HG03025 (cell line): ENCODE measurements around the gene FBXL16.
A peak's percentile ranks its signal among the peaks of the same experiment; 100 is the strongest.

Experiments
- ATAC-seq: cut with Tn5 transposase; IDR thresholded peaks from one replicate; pipeline ENCODE4 v1.9.1; 2021; ENCODE audit warnings: mild to moderate bottlenecking, moderate library complexity; ENCODE audit not compliant: unreplicated experiment, low FRiP score

FBXL16 gene

DNA sequence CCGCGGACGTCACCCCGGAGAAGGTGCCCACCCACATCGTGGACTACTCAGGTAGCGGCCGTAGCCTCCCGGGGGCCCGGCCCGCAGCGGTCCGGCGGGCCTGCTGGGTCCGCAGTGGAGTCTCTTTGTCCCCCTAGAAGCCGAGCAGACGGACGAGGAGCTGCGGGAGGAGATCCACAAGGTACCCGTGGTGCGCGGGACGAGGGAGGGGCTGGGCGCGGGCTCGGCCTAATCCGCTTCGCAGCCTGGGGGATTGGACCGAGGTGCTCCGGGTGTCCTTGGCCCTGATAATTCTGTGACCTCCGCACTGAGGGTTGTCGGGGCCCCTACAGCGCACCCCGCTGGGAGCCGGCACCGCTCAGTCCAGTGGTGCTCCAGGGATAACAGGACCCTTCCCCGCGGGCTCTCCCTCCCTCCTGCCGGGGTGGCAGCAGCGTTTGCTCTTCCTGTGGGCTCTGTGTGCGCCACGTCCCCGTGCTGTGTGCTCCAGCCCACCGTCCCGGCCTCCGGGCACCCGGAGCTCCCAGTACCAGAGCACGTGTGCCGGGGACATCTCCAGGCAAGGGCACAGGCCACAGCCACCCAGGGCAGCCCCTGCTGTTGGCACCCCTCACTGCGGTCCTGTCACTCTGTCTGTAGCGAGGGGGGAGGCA, 37.0 kb downstream of the FBXL16 start:
- ATAC-seq = peak; percentile 16

DNA sequence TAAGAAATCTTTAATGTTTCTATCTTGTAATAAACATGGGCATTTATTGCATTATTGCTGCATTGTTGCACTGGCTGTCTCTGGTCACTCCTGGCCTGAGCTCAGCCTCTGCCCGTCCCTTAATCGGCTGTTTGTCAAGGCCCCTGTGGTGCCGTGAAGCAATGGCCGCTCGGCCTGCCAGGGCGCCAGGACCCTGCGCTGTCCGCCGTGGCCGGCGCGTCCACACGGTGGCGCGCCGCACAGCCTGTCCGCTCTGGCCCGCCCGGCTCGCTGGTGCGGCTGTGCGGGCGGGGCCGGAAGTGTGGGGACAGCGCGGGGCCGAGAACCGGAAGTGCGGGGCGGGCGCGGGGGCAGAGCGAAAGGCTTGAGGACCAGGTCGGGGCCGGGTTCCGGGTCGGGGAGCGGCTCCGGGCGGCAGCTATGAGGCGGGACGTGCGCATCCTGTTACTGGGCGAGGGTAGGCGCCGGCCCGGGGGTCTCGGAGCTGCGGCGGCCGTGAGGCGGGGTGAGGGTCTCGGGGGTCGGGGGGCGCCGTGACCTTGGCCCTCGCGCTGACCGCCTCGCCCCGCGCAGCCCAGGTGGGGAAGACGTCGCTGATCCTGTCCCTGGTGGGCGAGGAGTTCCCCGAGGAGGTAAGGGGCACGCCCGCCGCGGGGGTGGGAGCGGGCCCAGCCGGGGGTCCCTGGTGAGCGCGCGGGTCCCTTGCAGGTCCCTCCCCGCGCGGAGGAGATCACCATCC, 37.7 kb downstream of the FBXL16 start, which contains the start of gene RHOT2:
RHOT2 (plus strand) TSS at position 353 of the 739 bp plus-strand sequence; CDS start at position 421, 68 bp downstream.
- peak; percentile 58 for ATAC-seq

- no peak for ATAC-seq
These were observed 38.4 kb downstream of the FBXL16 start for GRCh38 chr16:667113-667779.

- no peak for ATAC-seq
These were observed 39.0 kb downstream of the FBXL16 start for GRCh38 chr16:666572-666971.

DNA sequence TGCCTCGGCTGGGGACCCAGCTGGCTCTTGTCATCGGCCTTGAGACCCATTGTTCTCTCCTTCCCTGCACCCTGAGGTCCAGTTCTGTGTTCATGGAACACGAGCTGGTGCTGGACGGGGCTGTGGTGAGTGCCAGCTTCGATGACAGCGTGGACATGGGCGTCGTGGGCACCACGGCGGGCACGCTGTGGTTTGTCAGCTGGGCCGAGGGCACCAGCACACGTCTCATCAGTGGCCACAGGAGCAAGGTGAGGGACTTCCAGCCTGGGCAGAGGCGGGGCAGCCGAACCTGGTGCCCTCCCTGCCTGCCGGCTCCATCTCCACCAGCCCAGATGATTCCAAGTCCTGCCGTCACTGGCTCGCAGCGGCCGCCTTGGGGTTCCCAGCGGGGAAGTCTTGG, 43.0 kb downstream of the FBXL16 start:
- no peak for ATAC-seq

GRCh38 chr16:662095-662494, 43.5 kb downstream of the FBXL16 start:
- ATAC-seq = no peak

GRCh38 chr16:661184-661821, 44.3 kb downstream of the FBXL16 start:
- peak; percentile 8 for ATAC-seq

DNA sequence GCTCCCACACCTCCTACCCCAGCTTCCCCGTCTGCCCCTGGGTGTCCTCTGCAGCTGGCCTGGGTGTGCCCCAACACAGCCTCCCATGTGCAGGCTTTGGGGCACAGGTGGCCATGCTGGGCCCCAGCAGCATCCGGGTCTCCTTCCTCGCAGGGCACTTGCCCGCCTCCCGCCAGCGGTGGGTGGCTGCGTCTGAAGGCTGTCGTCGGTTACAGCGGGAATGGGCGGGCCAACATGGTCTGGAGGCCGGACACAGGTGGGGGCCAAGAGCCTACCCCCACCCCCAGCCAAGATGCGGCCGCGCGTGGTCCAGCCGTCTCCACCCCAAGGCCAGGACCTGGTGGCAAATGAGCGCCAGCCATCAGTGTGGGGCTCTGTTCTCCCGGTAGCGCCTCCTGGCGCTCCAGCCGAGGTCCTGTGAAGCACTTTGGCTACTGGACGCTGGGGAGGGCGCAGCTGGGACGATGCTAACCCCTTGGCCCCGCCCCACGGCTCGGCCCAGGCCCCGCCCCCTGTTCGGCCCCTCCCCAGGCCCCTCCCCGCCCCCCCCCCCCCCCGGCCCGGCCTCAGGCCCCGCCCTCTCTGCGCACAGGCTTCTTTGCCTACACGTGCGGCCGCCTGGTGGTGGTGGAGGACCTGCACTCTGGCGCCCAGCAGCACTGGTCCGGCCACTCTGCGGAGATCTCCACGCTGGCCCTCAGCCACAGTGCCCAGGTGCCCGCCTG, 45.0 kb downstream of the FBXL16 start:
- peak; percentile 41 for ATAC-seq

GRCh38 chr16:660132-660458, 45.5 kb downstream of the FBXL16 start:
- ATAC-seq = no peak

DNA sequence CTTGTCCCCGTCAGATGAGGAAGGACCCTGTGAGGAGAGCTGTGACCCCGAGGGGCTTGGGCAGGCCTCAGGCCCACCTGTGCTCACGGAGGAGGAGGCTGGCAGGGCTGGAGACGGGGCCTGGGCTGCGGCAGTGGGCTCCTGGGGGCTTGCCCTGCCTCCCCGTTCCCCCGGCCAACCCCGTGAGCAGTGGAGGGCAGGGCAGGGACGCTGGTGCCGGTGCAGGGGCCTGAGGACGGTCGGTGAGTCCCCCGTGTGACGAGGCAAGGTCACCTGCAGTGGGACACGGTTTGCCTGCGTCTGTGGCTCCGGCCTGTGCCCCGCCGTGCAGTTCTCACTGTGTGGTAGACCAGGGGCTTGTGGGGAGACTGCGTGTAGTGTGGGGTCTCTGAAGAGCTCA, 46.0 kb downstream of the FBXL16 start:
- ATAC-seq = no peak

DNA sequence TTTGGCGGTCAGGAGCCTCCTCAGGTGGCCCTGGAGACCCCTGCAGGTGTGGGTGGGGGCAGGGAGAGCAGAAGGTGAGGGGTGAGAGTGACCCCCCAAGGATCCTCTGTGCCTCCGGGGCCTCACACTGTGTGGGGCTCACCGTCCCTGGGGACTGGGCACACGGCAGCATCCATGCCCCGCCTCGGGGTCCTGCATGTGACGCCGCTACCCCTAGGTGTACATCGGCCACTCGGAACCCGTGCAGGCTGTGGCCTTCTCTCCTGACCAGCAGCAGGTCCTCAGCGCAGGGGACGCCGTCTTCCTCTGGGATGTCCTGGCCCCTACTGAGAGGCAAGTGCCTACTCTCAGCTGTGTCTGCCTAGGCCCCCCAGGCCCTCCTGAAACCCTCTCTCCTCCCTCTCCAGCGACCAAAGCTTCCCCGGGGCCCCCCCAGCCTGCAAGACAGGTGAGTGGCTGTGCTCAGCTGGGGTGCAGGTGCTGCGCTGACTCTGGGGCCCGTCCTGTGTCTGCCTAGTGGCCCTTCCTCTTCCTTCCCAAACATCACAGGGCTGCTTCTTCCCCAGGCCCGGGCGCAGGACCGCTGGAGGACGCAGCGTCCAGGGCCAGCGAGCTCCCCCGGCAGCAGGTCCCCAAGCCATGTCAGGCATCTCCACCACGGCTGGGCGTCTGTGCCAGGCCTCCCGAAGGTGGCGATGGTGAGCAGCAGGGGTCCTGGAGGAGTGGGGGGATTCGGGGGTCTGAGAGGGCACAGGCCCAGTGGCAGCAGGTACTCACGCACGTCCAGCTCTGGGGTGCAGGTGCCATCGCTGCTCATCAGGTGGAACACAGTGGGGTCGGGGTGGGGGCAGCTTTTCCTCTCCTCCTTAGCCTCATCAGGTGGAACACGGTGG, 46.7 kb downstream of the FBXL16 start:
- ATAC-seq = no peak

DNA sequence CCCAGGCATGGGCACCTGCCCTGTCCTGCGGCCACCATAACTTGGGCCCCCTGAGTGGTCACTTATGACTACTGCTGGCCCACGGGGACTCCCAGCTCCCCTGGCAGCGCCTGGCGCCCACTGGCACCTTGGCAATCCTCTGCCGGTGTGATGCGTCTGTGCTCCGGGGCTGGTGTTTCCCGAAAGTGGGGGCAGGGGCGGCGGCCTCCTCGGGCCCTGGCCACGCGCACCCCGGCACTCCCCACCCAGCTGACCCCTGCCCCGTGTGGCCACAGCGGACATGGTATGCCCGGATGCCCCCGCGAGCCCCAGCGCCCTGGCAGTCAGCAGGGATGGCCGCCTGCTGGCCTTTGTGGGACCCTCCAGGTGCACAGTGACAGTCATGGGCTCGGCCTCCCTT, 48.1 kb downstream of the FBXL16 start:
- ATAC-seq = no peak

DNA sequence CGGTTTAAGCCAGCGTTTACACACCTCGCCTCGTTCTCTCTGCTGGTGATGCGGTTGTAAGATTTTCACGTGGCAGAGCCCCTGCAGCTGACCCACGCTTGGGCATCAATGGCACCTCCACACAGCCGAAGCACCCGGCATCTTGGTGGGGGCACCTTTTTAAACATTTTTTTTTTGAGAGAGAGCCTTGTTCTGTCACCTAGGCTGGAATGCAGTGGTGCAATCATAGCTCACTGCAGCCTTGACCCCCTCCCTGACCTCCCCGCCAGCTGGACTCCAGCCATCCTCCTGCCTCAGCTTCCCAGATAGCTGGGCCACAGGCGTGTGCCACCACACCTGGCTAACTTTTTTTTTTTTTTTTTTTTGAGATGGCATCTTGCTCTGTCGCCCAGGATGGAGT, 51.6 kb downstream of the FBXL16 start:
- no peak for ATAC-seq

- ATAC-seq = no peak
These were observed 52.9 kb downstream of the FBXL16 start for GRCh38 chr16:652454-653305.

DNA sequence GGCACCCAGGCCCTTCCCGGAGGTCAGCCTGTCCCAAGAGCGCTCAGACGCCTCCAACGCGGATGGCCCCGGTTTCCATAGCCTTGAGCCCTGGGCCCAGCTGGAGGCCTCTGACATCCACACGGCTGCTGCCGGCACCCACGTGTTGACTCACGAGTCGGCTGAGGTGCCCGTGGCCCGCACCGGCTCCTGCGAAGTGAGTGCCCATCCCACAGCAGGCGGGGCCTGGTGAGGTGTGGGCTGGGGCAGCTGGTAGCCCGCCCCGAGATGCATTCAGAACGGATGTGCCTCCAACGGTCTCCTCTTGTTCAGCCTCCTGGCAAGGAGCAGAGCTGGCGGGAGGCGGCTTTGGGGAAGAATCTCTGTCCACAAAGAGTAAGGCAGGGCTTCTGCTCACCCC, 53.8 kb downstream of the FBXL16 start:
- no peak for ATAC-seq

- ATAC-seq = peak; percentile 9
These were observed 56.0 kb downstream of the FBXL16 start for GRCh38 chr16:649631-650030.

DNA sequence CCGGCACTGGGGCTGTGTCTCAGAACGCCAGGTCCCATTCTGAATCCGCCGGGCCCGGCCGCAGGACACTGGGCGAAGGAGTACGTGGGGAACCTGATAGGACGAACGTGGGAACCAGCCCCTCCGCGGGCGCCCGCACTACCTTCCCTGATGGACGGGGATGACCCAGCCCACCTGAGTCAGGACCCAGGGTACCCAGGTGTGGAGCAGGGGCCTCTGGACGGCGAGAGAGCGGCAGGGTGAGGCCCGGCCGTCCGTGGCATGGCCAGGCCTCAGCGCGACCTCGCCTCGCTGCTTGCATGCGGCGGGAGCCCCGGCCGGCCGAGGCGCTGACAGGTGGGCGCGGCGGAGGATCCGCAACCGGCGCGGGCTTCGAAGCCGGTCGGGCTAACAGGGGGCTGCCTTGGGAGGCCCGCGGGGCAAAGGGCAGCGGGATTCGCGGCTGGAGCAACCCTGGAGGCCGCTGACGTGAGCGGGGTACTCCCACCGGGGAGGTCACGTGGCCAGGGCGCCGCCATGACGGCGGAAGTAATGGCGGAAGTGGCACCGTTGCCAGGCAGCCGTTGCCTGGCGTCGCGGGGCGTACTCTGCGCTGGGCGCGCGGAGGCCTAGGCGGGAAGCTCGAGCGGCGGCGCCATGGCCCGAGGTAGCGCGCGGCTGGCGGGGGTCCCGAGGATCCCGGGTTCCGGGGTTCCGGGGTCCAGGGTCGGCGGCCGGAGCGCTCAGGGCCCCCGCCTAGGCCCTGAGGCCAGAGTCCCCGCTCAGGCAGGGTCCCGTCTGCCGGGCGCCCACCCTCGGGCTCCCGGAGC, 56.6 kb downstream of the FBXL16 start, which contains the start of gene WDR90:
WDR90 (plus strand) TSS at position 585 of the 809 bp plus-strand sequence; CDS start at position 637, 52 bp downstream.
- ATAC-seq = peak; percentile 55
